H9 (cell line): ENCODE data around the gene CRYGS. TPM values are rescaled to one million over a fixed set of nuclear protein-coding genes. Genes with fewer than 3 reads are reported as not detected.

Source experiments
- DNase-seq: peaks from one replicate; pipeline ENCODE4 v3.0.0-alpha.2; 2017
- H2AFZ ChIP-seq: one replicate; pipeline ENCODE4 v1.6.1; 2013; ENCODE audit warnings: mild to moderate bottlenecking, low read length, control low read depth, moderate library complexity
- H2AK5ac ChIP-seq: 2 replicates; pipeline ENCODE4 v1.6.1; 2013; ENCODE audit warnings: low read length, control low read depth, mixed read lengths; ENCODE audit not compliant: insufficient read length
- H2BK120ac ChIP-seq: one replicate; pipeline ENCODE4 v1.6.1; 2013; ENCODE audit warnings: low read depth, mild to moderate bottlenecking, low read length, control low read depth, inconsistent platforms; ENCODE audit not compliant: poor library complexity, severe bottlenecking
- H2BK12ac ChIP-seq: 2 replicates; pipeline ENCODE4 v1.6.1; 2013; ENCODE audit warnings: low read length, control low read depth, mixed read lengths, low read depth; ENCODE audit not compliant: insufficient read length
- H2BK15ac ChIP-seq: 2 replicates; pipeline ENCODE4 v1.6.1; 2013; ENCODE audit warnings: low read depth, low read length, control low read depth
- H2BK20ac ChIP-seq: one replicate; pipeline ENCODE4 v1.6.1; 2013; ENCODE audit warnings: low read depth, mild to moderate bottlenecking, low read length, control low read depth, inconsistent platforms; ENCODE audit not compliant: poor library complexity, severe bottlenecking
- H2BK5ac ChIP-seq: 2 replicates; pipeline ENCODE4 v1.6.1; 2013; ENCODE audit warnings: low read length, control low read depth, mixed read lengths; ENCODE audit not compliant: insufficient read length
- H3K14ac ChIP-seq: 2 replicates; pipeline ENCODE4 v1.6.1; 2013; ENCODE audit warnings: low read length, control low read depth; ENCODE audit not compliant: insufficient read depth
- H3K18ac ChIP-seq: 2 replicates; pipeline ENCODE4 v1.6.1; 2013; ENCODE audit warnings: low read depth, mild to moderate bottlenecking, mixed read lengths, low read length, control low read depth; ENCODE audit not compliant: insufficient read length
- H3K23ac ChIP-seq: 2 replicates; pipeline ENCODE4 v1.6.1; 2013; ENCODE audit warnings: low read length, control low read depth, mixed read lengths, low read depth; ENCODE audit not compliant: insufficient read length
- H3K23me2 ChIP-seq: 2 replicates; pipeline ENCODE4 v1.6.1; 2013; ENCODE audit warnings: low read depth, mild to moderate bottlenecking, mixed read lengths, low read length, control low read depth; ENCODE audit not compliant: insufficient read length, poor library complexity, severe bottlenecking
- H3K27ac ChIP-seq: 2 replicates; pipeline ENCODE4 v1.5.1; 2013; ENCODE audit warnings: low read length, control low read depth, mixed read lengths, low read depth; ENCODE audit not compliant: insufficient read length
- H3K27me3 ChIP-seq: 2 replicates; pipeline ENCODE4 v1.6.1; 2013; ENCODE audit warnings: low read length, control low read depth, inconsistent platforms; ENCODE audit not compliant: insufficient read depth
- H3K4ac ChIP-seq: 2 replicates; pipeline ENCODE4 v1.6.1; 2013; ENCODE audit warnings: low read depth, mild to moderate bottlenecking, control low read depth, inconsistent platforms, low read length, moderate library complexity
- H3K4me1 ChIP-seq: 2 replicates; pipeline ENCODE4 v1.6.1; 2013; ENCODE audit warnings: low read length, control low read depth, inconsistent platforms; ENCODE audit not compliant: insufficient read depth
- H3K4me2 ChIP-seq: 2 replicates; pipeline ENCODE4 v1.6.1; 2013; ENCODE audit warnings: low read length, control low read depth, mixed read lengths; ENCODE audit not compliant: insufficient read length, insufficient read depth
- H3K56ac ChIP-seq: 2 replicates; pipeline ENCODE4 v1.6.1; 2013; ENCODE audit warnings: low read depth, mild to moderate bottlenecking, mixed read lengths, low read length, control low read depth; ENCODE audit not compliant: insufficient read length
- H3K79me1 ChIP-seq: 2 replicates; pipeline ENCODE4 v1.6.1; 2013; ENCODE audit warnings: low read depth, mild to moderate bottlenecking, moderate library complexity, low read length, control low read depth, inconsistent platforms; ENCODE audit not compliant: insufficient read depth, poor library complexity, severe bottlenecking
- H3K79me2 ChIP-seq: 2 replicates; pipeline ENCODE4 v1.6.1; 2013; ENCODE audit warnings: low read length, control low read depth, inconsistent platforms; ENCODE audit not compliant: insufficient read depth
- H3K9ac ChIP-seq: 2 replicates; pipeline ENCODE4 v1.6.1; 2013; ENCODE audit warnings: low read length, control low read depth, mixed read lengths; ENCODE audit not compliant: insufficient read length; ENCODE audit errors: extremely low read depth
- H3K9me3 ChIP-seq: one replicate; pipeline ENCODE4 v1.6.1; 2013; ENCODE audit warnings: low read depth, low read length, inconsistent platforms; ENCODE audit not compliant: control insufficient read depth
- H3T11ph ChIP-seq: one replicate; pipeline ENCODE4 v1.6.1; 2013; ENCODE audit warnings: mild to moderate bottlenecking, low read length, control low read depth, inconsistent platforms
- H4K20me1 ChIP-seq: one replicate; pipeline ENCODE4 v1.6.1; 2013; ENCODE audit not compliant: control insufficient read depth, insufficient read length, insufficient read depth
- H4K5ac ChIP-seq: 2 replicates; pipeline ENCODE4 v1.6.1; 2013; ENCODE audit warnings: low read depth, mild to moderate bottlenecking, mixed read lengths, low read length, control low read depth; ENCODE audit not compliant: insufficient read length
- H4K8ac ChIP-seq: replicated peaks from 2 replicates; pipeline ENCODE4 v1.6.1; 2013; ENCODE audit warnings: low read length, control low read depth, mixed read lengths, low read depth; ENCODE audit not compliant: insufficient read length
- H4K91ac ChIP-seq: 2 replicates; pipeline ENCODE4 v1.6.1; 2013; ENCODE audit warnings: low read depth, mild to moderate bottlenecking, moderate library complexity, mixed read lengths, low read length, control low read depth; ENCODE audit not compliant: insufficient read length
- H3K27ac Mint-ChIP-seq, 3 experiments: 2 replicates in 2 of 3; 3 replicates in 1 of 3; pipeline ENCODE4 v1.8.0; 2020 to 2021; ENCODE audit warnings: mixed read lengths in 3 of 3, mild to moderate bottlenecking in 1 of 3, moderate library complexity in 1 of 3
- H3K27me3 Mint-ChIP-seq: 2 replicates; pipeline ENCODE4 v1.8.0; 2021; ENCODE audit warnings: low read depth, mild to moderate bottlenecking, moderate library complexity, mixed read lengths
- H3K36me3 Mint-ChIP-seq, 3 experiments: 2 replicates in 2 of 3; 3 replicates in 1 of 3; pipeline ENCODE4 v1.8.0; 2020 to 2021; ENCODE audit warnings: low read depth in 3 of 3, mixed read lengths in 3 of 3; ENCODE audit not compliant: insufficient read depth in 1 of 3
- H3K4me1 Mint-ChIP-seq, 2 experiments: 2 replicates each; pipeline ENCODE4 v1.8.0; 2020; ENCODE audit warnings: mixed read lengths in 2 of 2
- H3K4me3 Mint-ChIP-seq, 2 experiments: 2 replicates in 1 of 2; 3 replicates in 1 of 2; pipeline ENCODE4 v1.8.0; 2020 to 2021; ENCODE audit warnings: mild to moderate bottlenecking in 2 of 2, mixed read lengths in 2 of 2, moderate library complexity in 1 of 2
- H3K9me3 Mint-ChIP-seq, 2 experiments: 2 replicates in 1 of 2; 3 replicates in 1 of 2; pipeline ENCODE4 v1.8.0; 2020; ENCODE audit warnings: mild to moderate bottlenecking in 2 of 2, mixed read lengths in 2 of 2, moderate library complexity in 1 of 2
- WGBS: extraction: QIAGEN DNeasy Blood & Tissue Kit; methylation state at CpG from one replicate; pipeline ENCODE4 v1.1.7; 2013; ENCODE audit warnings: missing lambda C conversion rate, low lambda C conversion rate, mixed read lengths; ENCODE audit not compliant: insufficient read length; ENCODE audit errors: extremely low coverage; 5-methylcytosine and 5-hydroxymethylcytosine counted together
- total RNA-seq: library from RNA; stranded (reverse); gene quantifications from 2 replicates; pipeline ENCODE4 v1.2.1, GENCODE V29; 2021
- TF ChIP-seq, protein P1 (sequence below): fragments of 200-600 bp; sonication (generic); conservative IDR thresholded peaks from 3 replicates; pipeline ENCODE4 v1.8.0; 2021; ENCODE audit warnings: antibody characterized with exemption, mild to moderate bottlenecking

CRYGS gene
- total RNA-seq, 1 experiment from 2014 or later: 1.0 TPM

DNA sequence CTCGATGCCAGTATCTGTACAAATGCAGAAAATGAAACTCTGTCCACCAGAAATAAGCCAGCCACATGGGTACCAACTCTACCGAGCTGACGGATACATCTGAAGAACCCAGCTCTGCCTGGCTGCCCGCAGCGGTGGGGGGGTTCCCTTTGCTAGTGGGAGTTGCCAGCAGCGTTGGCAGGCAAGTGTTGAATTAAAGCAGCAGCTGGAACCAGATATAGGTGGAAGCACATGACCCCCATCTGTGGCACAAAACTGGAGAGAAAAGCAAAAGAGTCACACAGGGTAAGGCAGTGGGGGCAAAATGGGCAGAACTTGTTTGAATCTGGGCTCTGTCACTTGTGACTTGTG lies 17.9 kb downstream of the CRYGS start:
- Mint-ChIP-seq H3K27me3 (peaks cover 10% of the 10 kb centered on the region; the same call in 1 of the 2 replicates), H3K36me3 (no peaks in the 10 kb centered on the region; a peak in 1 of 7 replicates), H3K4me3 (no peak overlapping the region), H3K9me3 (peaks cover 0 to 2% of the 10 kb centered on the region in 2 experiments; a peak in 3 of 5 replicates), H3K27ac (no peak overlapping the region), H3K4me1 (peaks cover 6 to 12% of the 10 kb centered on the region in 2 experiments)
- no peak overlapping the region for H2BK12ac ChIP-seq
- H2BK15ac ChIP-seq: no peak overlapping the region
- H4K91ac ChIP-seq: no peak overlapping the region
- no peaks in the 10 kb centered on the region for H3K79me2 ChIP-seq
- no peak overlapping the region for H2AFZ ChIP-seq
- no peak overlapping the region for H2AK5ac ChIP-seq
- TF ChIP-seq, protein P1, sequence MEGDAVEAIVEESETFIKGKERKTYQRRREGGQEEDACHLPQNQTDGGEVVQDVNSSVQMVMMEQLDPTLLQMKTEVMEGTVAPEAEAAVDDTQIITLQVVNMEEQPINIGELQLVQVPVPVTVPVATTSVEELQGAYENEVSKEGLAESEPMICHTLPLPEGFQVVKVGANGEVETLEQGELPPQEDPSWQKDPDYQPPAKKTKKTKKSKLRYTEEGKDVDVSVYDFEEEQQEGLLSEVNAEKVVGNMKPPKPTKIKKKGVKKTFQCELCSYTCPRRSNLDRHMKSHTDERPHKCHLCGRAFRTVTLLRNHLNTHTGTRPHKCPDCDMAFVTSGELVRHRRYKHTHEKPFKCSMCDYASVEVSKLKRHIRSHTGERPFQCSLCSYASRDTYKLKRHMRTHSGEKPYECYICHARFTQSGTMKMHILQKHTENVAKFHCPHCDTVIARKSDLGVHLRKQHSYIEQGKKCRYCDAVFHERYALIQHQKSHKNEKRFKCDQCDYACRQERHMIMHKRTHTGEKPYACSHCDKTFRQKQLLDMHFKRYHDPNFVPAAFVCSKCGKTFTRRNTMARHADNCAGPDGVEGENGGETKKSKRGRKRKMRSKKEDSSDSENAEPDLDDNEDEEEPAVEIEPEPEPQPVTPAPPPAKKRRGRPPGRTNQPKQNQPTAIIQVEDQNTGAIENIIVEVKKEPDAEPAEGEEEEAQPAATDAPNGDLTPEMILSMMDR: no peak
- no peak overlapping the region for H4K5ac ChIP-seq
- no peak for DNase-seq
- WGBS: no CpG with 5 or more reads among the region's 6 CpGs
- H4K8ac ChIP-seq: no peak overlapping the region
- H3K27me3 ChIP-seq: no peaks in the 10 kb centered on the region
- no peak overlapping the region for H2BK120ac ChIP-seq
- no peaks in the 10 kb centered on the region for H3K9me3 ChIP-seq
- H3K4me2 ChIP-seq: no peak overlapping the region
- no peak overlapping the region for H3T11ph ChIP-seq
- no peak overlapping the region for H3K56ac ChIP-seq
- no peak overlapping the region for H3K23ac ChIP-seq
- peaks cover 2% of the 10 kb centered on the region; the same call in 1 of the 2 replicates for H3K4me1 ChIP-seq
- no peaks in the 10 kb centered on the region for H4K20me1 ChIP-seq
- no peak overlapping the region for H2BK20ac ChIP-seq
- no peak overlapping the region for H3K14ac ChIP-seq
- H3K18ac ChIP-seq: no peak overlapping the region
- no peaks in the 10 kb centered on the region for H3K79me1 ChIP-seq
- no peak overlapping the region for H3K27ac ChIP-seq
- H2BK5ac ChIP-seq: no peak overlapping the region
- H3K9ac ChIP-seq: no peak overlapping the region
- H3K23me2 ChIP-seq: no peaks in the 10 kb centered on the region
- no peak overlapping the region for H3K4ac ChIP-seq
